Measurements from ENCODE around the gene CNN3. TPM values are rescaled to one million over a fixed set of nuclear protein-coding genes. Genes with fewer than 3 reads are reported as not detected.
A peak's percentile ranks its signal among the peaks of the same experiment; 100 is the strongest.

Gene CNN3
- total and polyA plus RNA-seq, 2 of the 4 experiments (the other 2 are of a cell fraction) = 249 to 552 TPM

DNA sequence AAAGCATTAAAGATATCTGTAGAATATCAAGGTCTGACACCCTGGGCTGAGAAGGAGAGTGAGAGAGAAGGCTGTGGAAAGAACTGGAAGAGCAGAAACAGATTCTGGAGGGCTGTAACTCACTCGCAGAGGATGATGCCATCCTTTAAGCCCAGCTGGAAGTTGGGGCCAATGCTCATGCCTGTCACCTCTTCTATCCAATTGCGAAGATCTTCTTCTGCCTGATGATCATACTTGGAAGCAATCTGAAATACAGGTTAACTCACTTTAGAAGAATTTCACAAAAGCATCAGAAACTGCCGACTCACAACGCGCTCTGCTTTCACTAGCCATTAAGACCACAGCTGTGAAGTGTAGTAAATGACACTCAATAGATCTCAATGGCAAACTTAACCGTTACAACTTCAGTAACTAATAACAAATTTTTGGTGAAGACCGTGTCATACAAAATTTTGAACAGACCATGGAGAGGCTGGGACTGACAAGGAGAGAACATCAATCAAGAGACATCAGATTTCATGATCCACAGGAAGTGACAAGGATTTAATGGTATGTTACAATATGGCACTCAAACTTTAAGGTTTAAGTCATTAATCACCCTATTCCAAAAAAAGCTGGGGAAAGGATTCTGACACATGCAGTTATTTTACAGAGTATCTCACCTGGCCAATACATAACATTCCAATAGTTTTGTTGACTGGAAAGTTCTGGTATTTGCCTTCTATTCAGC lies 23.5 kb downstream of the CNN3 start:
- Histone ChIP-seq H3K14ac (replicated peaks; ENCODE audit: low read depth, low read length) (no peak overlapping the region), H2BK20ac (ENCODE audit: low read depth, low read length) (no peak overlapping the region), H3K27ac (ENCODE audit: insufficient read depth, low read length) (peak overlapping the region; percentile 39; the same call in 1 of the 2 replicates), H4K5ac (ENCODE audit: low read depth, low read length) (no peak overlapping the region), H4K8ac (ENCODE audit: low read depth in 2 of 2, low read length in 2 of 2) (no peak overlapping the region), H3K79me1 (ENCODE audit: low read depth in 1 of 2, low read length in 2 of 2) (peaks cover 25 to 76% of the 10 kb centered on the region in 2 experiments), H4K91ac (ENCODE audit: insufficient read depth, low read depth, low read length) (no peak overlapping the region), H3K4ac (ENCODE audit: low read depth, low read length) (no peak overlapping the region), H2AK9ac (replicated peaks; ENCODE audit: low read depth, low read length, poor library complexity) (no peak overlapping the region), H2BK15ac (ENCODE audit: low read depth, low read length) (no peak overlapping the region), H3K23ac (ENCODE audit: low read depth, low read length) (no peak overlapping the region), H3K9me3 (ENCODE audit: control insufficient read depth, insufficient read depth, low read length) (no peaks in the 10 kb centered on the region), H3K18ac (ENCODE audit: low read depth, low read length) (0 out of 2 replicates have a peak overlapping the region, but pooled peaks have one; percentile 1), H3K4me1 (ENCODE audit: control insufficient read depth, insufficient read depth, low read length) (peaks cover 26% of the 10 kb centered on the region), H3K36me3 (ENCODE audit: control insufficient read depth, insufficient read depth, low read length) (peaks cover 25% of the 10 kb centered on the region), H3K27me3 (ENCODE audit: control insufficient read depth, insufficient read depth, low read length) (no peaks in the 10 kb centered on the region), H2BK120ac (ENCODE audit: low read depth, low read length) (no peak overlapping the region), H3K4me2 (ENCODE audit: low read depth, low read length) (no peak overlapping the region; the same call in 1 of the 2 replicates), H3K9me1 (ENCODE audit: insufficient read depth, low read length) (peaks cover 29% of the 10 kb centered on the region), H2BK5ac (ENCODE audit: low read depth, low read length, poor library complexity, severe bottlenecking) (peak overlapping the region; percentile 1), H2AK5ac (ENCODE audit: low read depth, low read length) (no peak overlapping the region), H3K56ac (ENCODE audit: extremely low read depth, insufficient read depth, low read length) (no peak overlapping the region), H2AFZ (replicated peaks; ENCODE audit: low read length, poor library complexity) (no peak overlapping the region), H3K9ac (ENCODE audit: low read depth, low read length) (no peak overlapping the region), H3K4me3 (ENCODE audit: insufficient read depth, low read depth, low read length) (no peak overlapping the region), H4K20me1 (ENCODE audit: insufficient read depth, low read length) (peaks cover 76% of the 10 kb centered on the region)
- ATAC-seq (ENCODE audit: low read depth) = no peak
- no CpG with 5 or more reads among the region's 7 CpGs for WGBS, 2 experiments (ENCODE audit: extremely low coverage in 2 of 2, insufficient read length in 1 of 2)
- intact Hi-C loops (cut with micrococcal nuclease) (loop anchor here (2.0 kb wide), 2 partner anchors 15 to 137 kb away; no protein-coding TSS in a partner anchor), in situ Hi-C loops (cut with MboI; ENCODE audit: low sequenced_read_pairs) (no loop called here), dilution Hi-C loops (cut with HindIII; ENCODE audit: low sequenced_read_pairs, unreplicated experiment) (no loop called here)
- ChIA-PET CTCF (no interaction called here), POLR2A (ENCODE audit: unreplicated experiment) (no interaction called here)
- DNase-seq = peak; percentile 49
- TF ChIP-seq RFX5 (IDR thresholded peaks at IDR 0.05; ENCODE audit: low read depth, low read length) (no peak), NFE2L2 (IDR thresholded peaks at IDR 0.05; ENCODE audit: low read depth, low read length) (peak; percentile 44; the same call in 1 of the 2 replicates)
- BruUV-seq (replicated peaks) = no TSS peak

Measured in IMR-90 (cell line).